RWPE2 (cell line): ENCODE data around the gene C2CD5.

Experiments used
- ATAC-seq: fragments of 200-7000 bp; cut with Tn5 transposase; 3 replicates; pipeline ENCODE4 v1.9.1; 2021; ENCODE audit warnings: low read depth
- DNase-seq: peaks from one replicate; pipeline ENCODE4 v3.0.0-alpha.2; 2020; ENCODE audit warnings: low spot score
- H3K27ac ChIP-seq: fragments of 450-650 bp; 2 replicates; pipeline ENCODE4 v1.5.1; 2017; ENCODE audit warnings: mild to moderate bottlenecking; ENCODE audit not compliant: poor library complexity, severe bottlenecking
- H3K27me3 ChIP-seq: fragments of 250-450 bp; sonication (Bioruptor Pico); 2 replicates; pipeline ENCODE4 v1.5.1; 2021; ENCODE audit warnings: mild to moderate bottlenecking, moderate library complexity; ENCODE audit not compliant: insufficient read depth, poor library complexity, severe bottlenecking
- H3K36me3 ChIP-seq: fragments of 250-450 bp; sonication (Bioruptor Pico); 2 replicates; pipeline ENCODE4 v1.5.1; 2020; ENCODE audit warnings: low read depth, mild to moderate bottlenecking, moderate library complexity
- H3K4me1 ChIP-seq: fragments of 250-450 bp; sonication (Bioruptor Pico); 2 replicates; pipeline ENCODE4 v1.5.1; 2021; ENCODE audit warnings: mild to moderate bottlenecking, moderate library complexity; ENCODE audit not compliant: insufficient read depth, poor library complexity, severe bottlenecking
- H3K4me3 ChIP-seq: fragments of 250-450 bp; sonication (Bioruptor Pico); 2 replicates; pipeline ENCODE4 v1.5.1; 2021; ENCODE audit warnings: mild to moderate bottlenecking, moderate library complexity; ENCODE audit not compliant: severe bottlenecking
- H3K9me3 ChIP-seq: fragments of 250-450 bp; sonication (Bioruptor Pico); 2 replicates; pipeline ENCODE4 v1.5.1; 2021; ENCODE audit warnings: mild to moderate bottlenecking, moderate library complexity; ENCODE audit not compliant: severe bottlenecking
- CTCF ChIP-seq: fragments of 450-650 bp; IDR thresholded peaks from one replicate; pipeline ENCODE4 v1.5.1; 2017; ENCODE audit warnings: mild to moderate bottlenecking, moderate library complexity; ENCODE audit not compliant: poor library complexity, severe bottlenecking

C2CD5 gene

GRCh38 chr12:22536971-22537544 is 7.3 kb downstream of the C2CD5 start:
- no peak overlapping the region for H3K27ac ChIP-seq
- no peaks in the 10 kb centered on the region for H3K36me3 ChIP-seq
- no peak for TF ChIP-seq CTCF

GRCh38 chr12:22536346-22536945 is 7.9 kb downstream of the C2CD5 start:
- no peaks in the 10 kb centered on the region for H3K9me3 ChIP-seq
- H3K27ac ChIP-seq: no peak overlapping the region
- no peak overlapping the region for H3K4me3 ChIP-seq
- DNase-seq (no peak), ATAC-seq (no peak)
- no peak for TF ChIP-seq CTCF
- peaks cover under 1% of the 10 kb centered on the region; the same call in 1 of the 2 replicates for H3K36me3 ChIP-seq
- no peaks in the 10 kb centered on the region for H3K27me3 ChIP-seq
- no peaks in the 10 kb centered on the region for H3K4me1 ChIP-seq

More at GRCh38 chr12:22536971-22537544, 7.3 kb downstream of the C2CD5 start:
- ATAC-seq (no peak), DNase-seq (no peak)
- Histone ChIP-seq H3K4me1 (no peaks in the 10 kb centered on the region), H3K27me3 (no peaks in the 10 kb centered on the region), H3K4me3 (no peak overlapping the region), H3K9me3 (no peaks in the 10 kb centered on the region)

- no peak for TF ChIP-seq CTCF
- no peaks in the 10 kb centered on the region for H3K9me3 ChIP-seq
- no peak overlapping the region for H3K4me3 ChIP-seq
- H3K36me3 ChIP-seq: peaks cover 7% of the 10 kb centered on the region
- H3K27me3 ChIP-seq: no peaks in the 10 kb centered on the region
- no peak for ATAC-seq
- H3K27ac ChIP-seq: no peak overlapping the region
- no peaks in the 10 kb centered on the region for H3K4me1 ChIP-seq
- DNase-seq: no peak
Measured at GRCh38 chr12:22535478-22535877, 8.9 kb downstream of the C2CD5 start.

- TF ChIP-seq CTCF: no peak
- DNase-seq (no peak), ATAC-seq (no peak)
- Histone ChIP-seq H3K27ac (no peak overlapping the region), H3K4me3 (no peak overlapping the region), H3K27me3 (no peaks in the 10 kb centered on the region), H3K4me1 (no peaks in the 10 kb centered on the region), H3K9me3 (no peaks in the 10 kb centered on the region), H3K36me3 (peaks cover 7% of the 10 kb centered on the region)
Measured at GRCh38 chr12:22535038-22535437, 9.3 kb downstream of the C2CD5 start.

- H3K36me3 ChIP-seq: peaks cover 7% of the 10 kb centered on the region
- no peaks in the 10 kb centered on the region for H3K9me3 ChIP-seq
- no peak for TF ChIP-seq CTCF
- H3K4me3 ChIP-seq: no peak overlapping the region
- ATAC-seq: no peak
- H3K4me1 ChIP-seq: peaks cover 8% of the 10 kb centered on the region
- H3K27me3 ChIP-seq: no peaks in the 10 kb centered on the region
- H3K27ac ChIP-seq: no peak overlapping the region
- DNase-seq: no peak
Measured at GRCh38 chr12:22533155-22533554, 11.2 kb downstream of the C2CD5 start.
